Dedifferentiated amniotic fluid mesenchymal stem cell (primary cell): ENCODE measurements around the gene CCDC85B.

ENCODE experiments used
- DNase-seq: peaks from one replicate; pipeline ENCODE4 v3.0.0-alpha.2; 2016; ENCODE audit errors: extremely low spot score

Gene CCDC85B

DNA sequence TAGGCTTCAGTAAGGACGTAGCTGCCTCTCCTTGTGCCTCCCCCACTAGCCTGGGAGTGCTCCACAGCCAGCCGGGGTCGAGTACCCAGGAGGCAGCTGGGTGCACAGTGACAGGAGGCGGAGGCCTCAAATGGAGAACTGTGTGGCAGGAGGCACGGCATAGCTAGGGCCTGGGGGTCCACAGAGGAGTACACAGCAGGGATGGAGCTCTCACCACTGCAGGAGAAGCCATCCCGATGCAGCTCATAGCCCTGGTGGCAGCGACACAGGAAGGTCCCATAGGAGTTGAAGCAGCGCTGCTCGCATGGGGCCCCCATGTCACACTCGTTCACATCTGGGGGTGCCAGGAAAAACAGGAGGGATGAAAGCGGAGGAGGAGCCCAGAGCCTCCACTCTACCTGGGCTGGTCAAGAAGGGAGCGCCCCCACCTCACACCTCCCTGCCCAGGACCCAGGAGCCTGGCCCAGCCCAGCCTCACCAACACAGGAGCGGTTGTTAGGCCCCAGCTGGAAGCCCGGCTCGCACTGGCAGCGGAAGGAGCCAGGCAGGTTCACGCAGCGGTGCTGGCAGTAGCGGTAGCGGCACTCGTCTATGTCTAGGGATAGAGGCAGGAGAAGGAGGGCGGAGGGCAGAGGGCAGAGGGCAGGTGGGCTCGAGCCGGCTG, 20.7 kb upstream of the CCDC85B start:
- DNase-seq: no peak

- DNase-seq: no peak
Measured at GRCh38 chr11:65870307-65870658, 20.2 kb upstream of the CCDC85B start.

- DNase-seq: no peak
Measured at GRCh38 chr11:65870706-65871681, 19.5 kb upstream of the CCDC85B start.

- no peak for DNase-seq
Measured at GRCh38 chr11:65871811-65872548, 18.5 kb upstream of the CCDC85B start.

GRCh38 chr11:65872586-65873317, 17.7 kb upstream of the CCDC85B start, which contains the start of gene EFEMP2:
TSS of gene EFEMP2 (minus strand) at chr11:65872800. CDS start at chr11:65872354, 446 bp downstream.
- DNase-seq: no peak

DNA sequence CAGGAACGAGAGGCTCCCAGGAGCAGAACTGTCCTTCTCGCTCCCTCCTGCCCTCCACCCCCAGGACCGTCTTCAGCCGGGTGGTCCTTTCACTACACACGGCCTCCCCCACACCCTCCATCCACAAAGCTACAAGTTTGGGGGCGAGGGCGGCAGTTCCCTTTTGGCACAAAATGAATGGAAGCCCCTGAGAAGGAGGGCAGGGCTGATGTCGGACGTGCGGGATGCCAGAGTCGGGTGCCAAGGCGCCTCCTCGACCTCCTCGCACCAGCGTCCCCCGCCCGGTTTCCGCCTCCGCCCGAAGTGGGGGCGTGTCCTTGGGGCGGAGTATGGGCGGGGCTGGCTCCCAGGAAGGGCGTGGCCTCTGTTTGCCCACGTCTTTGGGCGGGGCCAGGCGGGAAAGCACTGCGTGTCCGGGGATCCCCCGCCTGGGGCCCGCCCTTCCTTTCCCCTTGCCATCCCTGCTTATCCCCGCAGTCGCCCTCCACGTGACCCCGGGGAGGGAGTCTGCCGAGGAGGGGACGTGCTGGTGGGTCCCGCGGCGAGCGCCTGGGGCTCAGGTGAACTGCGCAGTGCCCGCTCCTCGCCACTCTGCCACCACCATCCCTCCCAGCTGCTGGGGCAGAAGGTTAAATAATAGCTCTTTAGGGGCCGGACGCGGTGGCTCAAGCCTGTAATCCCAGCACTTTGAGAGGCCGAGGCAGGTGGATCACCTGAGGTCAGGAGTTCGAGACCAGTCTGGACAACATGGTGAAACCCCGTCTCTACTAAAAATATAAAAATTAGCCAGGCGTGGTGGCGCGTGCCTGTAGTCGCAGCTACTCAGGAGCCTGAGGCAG, 16.9 kb upstream of the CCDC85B start:
- peak; percentile 92 for DNase-seq

DNA sequence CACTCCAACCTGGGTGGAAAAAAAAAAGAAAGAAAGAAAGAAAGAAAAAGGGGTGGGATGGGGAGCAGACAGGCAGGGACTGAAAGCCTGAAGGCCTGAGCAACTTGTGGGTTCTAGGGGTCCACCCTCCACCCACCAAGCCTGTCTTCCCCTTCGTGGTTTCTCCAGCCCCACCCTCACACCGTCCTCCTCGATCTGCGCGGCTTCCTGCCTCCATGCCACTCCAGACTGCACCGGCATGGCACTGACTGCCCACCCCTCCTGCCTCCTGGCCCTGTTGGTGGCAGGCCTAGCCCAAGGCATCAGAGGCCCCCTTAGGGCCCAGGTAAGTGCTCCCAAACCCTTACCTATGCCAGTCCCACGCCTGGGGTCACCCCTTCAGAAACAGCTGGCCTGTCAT, 10.9 kb upstream of the CCDC85B start, which contains the start of gene CTSW:
TSS of gene CTSW (plus strand) at position 221 of the 400 bp plus-strand sequence. CDS start at position 239, 18 bp downstream.
- no peak for DNase-seq

GRCh38 chr11:65880027-65880426, 10.4 kb upstream of the CCDC85B start:
- DNase-seq: no peak

DNA sequence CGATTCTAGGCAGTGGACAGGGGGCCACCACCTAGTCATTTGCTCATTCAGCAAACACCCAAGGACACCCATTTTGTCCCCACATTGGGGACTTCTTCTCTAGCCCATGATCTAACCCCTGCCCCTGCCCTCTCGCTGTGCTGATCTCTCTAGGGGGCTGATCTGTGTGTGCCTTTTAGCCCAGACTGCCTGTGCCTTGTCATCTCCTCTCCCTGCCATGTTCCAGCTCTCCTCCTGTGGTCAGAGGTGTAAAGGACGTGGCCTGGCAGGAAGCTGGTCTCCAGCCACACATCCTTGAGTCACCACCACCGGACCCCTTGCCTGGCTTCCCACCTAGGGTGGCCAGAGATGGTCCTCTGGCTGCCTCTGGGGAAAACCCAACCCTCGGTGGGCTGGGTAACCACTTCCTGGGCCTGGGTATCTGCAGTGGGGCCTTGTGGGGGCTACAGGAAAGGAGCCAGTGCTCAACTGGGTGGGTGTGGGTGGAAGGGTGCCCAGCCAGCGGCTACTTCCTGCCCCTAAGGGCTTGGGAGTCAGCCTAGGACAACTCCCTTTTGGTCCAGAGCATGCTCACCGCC, 9.5 kb upstream of the CCDC85B start:
- DNase-seq: no peak

- no peak for DNase-seq
Measured at GRCh38 chr11:65882120-65883057, 8.1 kb upstream of the CCDC85B start.

GRCh38 chr11:65883058-65883761, 7.3 kb upstream of the CCDC85B start:
- DNase-seq: no peak

DNA sequence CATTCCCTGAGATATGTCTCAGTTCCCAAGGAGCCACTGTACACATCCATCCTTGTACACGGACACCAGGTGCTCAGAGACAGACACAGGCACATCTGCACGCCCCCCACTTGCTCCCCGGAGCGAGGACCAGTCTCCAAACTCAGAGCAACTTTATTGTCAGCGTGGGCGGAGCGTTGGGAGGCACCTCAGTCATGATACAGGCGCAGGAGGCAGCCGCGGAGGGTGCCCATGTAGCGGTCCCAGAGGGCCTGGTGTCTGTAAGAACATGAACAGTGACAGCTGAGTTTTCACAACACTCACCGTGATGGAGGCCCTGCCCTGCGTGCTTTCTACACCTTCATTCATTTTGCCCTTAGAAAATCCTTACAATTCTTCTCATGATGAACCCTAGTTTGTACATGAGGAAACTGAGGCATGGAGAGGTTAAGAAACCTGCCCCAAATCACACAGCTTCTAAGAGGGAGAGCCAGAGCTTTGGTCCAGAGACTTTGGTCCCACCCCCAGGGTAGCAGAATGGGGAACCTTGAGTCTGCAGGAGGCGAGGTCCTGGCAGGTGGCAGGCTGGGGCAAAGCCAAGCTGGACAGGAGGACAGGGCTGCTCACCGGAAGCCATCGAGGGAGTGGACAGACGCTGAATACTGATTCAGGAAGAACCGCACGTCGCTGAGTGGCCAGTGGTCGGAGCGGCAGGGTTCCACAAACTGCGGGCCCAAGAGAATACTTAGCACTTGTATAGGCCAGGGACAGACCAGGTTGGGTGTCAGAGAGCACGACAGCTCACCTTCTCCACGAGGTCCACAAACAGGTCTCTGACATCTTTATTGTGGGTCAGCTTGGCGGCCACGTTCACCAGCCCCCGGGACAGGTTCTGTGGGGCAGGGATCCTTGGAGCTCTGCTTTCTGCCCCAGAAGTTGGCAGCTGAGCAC, 6.4 kb upstream of the CCDC85B start:
- DNase-seq: no peak

GRCh38 chr11:65884716-65885092, 5.8 kb upstream of the CCDC85B start:
- DNase-seq: no peak

- DNase-seq: no peak
Measured at GRCh38 chr11:65885231-65885630, 5.2 kb upstream of the CCDC85B start.

DNA sequence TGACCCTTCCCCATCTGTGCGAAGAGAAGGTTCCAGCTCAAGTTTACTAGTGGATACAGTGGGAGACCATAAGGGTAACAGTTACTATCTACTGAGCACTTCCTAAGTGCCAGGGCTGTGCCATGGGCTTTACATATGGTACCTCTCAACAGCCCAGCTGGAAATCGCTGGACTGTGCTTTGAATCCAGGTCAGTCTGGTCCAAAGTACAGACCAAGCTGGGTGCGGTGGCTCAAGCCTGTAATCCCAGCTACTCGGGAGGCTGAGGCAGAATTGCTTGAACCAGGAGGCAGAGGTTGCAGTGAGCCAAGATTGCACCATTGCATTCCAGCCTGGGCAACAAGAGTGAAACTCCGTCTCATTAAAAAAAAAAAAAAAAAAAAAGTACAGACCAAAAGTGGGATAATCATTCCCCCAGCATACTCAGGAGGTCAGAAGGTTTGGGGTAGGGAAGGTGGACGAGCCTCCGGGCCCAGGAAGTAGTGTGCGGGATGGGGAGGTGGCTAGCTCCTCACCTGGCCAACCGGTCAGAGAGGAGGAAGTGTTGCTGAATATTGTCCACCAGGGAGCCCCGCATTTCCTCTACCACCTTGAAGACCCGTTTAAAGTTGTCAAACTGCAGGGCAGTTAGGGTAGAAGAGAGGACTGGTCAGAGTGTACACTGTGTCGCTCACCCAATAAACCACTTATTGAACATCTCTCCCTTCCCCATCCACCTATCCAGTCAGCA, 4.5 kb upstream of the CCDC85B start:
- DNase-seq: no peak

DNA sequence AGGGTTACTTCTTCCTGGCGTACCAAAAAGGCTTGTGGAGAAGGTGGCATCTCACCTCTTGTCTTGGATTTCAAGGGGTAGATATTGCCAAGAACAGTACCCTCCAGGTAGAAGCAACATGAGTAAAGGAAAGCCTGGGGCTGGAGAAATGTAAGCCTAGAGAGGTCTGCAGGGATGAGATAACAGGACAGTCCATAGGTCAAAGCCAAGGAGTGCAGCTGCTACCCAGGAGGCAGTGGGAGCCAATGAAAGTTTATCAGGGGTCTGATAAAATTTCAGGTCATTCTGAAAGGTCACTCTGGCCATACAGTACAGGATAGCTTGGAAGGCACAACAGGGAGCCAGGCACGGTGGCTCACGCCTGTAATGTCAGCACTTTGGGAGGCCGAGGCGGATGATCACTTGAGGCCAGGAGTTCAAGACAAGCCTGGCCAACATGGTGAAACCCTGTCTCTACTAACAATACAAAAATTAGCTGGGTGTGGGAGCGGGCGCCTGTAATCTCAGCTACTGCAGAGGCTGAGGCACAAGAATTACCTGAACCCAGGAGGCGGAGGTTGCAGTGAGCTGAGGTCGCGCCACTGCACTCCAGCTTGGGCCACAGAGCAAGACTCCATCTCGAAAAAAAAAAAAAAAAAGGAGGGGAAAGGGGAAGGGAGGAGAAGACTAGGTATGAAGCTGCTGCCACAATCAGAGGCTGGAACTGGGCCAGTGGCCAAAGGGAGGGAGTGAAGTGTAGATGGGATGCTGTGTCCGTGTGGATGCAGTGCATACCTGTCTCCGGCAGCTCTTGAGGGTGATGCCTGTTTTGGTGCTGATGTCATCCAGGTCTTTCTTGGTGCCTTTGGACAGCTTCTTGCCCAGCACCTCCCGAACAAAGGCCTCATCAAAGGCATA, 3.4 kb upstream of the CCDC85B start:
- DNase-seq: no peak
